GM18517 (cell line): ENCODE measurements around the gene MYOM1.
A peak's percentile ranks its signal among the peaks of the same experiment; 100 is the strongest.

Experiments
- ATAC-seq: cut with Tn5 transposase; IDR thresholded peaks from one replicate; pipeline ENCODE4 v1.9.1; 2021; ENCODE audit warnings: mild to moderate bottlenecking, moderate library complexity; ENCODE audit not compliant: unreplicated experiment

Gene MYOM1

DNA sequence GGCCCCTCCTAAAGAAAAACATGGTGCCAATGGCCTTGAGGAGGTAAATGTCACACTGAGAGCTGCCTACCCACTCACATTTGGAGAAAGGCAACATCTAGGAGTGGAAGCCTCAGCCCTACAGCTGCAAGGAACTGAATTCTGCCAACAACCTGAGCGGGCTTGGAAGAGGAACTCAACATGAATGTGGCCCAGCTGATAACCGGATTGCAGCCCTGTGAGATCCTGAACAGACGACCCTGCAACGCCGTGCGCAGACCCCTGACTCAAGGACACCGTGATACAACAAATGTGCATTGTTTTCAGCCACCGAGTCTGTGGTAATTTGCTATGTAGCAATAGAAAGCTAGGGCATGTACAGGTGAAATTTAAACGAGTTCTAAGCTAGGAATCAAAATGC lies 99.4 kb downstream of the MYOM1 start:
- no peak for ATAC-seq

DNA sequence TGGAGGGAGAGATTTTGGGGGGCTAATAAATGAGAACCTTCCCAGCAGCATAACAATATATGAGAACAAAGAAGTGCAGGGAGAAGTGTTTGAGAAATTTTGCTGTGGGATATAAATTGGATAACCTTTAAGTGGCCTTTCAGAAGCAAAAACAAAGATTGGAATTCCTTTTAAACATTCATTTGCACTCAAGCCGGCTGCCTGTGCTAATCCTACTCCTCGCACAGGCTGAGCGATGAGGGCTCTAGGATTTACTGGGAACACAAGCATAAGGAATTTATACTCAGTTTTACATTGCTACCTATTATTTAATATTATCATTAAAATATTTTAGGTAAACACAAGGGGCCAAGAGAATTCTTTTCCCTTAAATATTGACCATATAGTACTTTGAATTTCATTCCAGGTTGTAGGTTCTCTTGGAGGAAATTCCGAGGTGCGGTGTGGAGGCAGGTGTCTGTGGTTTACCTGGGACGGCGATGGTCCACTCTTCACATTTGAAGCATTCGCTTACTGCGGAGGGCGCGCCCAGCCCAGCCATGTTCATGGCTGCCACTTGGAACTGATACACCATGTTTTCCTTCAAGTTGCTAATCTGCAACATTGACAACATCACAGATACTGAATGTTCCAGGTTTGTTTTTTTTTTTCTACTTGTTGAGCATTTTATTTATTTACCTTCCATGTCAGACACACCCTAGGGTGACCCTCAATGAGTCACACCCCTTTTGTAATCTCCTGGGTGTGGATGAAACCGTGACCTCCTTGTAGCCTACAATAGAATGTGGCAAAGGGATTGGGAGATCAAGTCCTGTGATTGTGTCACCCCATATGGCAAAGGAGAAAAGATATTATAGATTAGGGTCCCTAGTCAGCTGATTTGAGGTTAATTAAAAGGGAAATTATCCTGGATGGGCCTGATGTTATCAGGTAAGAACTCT lies 100.1 kb downstream of the MYOM1 start:
- ATAC-seq, result no peak

DNA sequence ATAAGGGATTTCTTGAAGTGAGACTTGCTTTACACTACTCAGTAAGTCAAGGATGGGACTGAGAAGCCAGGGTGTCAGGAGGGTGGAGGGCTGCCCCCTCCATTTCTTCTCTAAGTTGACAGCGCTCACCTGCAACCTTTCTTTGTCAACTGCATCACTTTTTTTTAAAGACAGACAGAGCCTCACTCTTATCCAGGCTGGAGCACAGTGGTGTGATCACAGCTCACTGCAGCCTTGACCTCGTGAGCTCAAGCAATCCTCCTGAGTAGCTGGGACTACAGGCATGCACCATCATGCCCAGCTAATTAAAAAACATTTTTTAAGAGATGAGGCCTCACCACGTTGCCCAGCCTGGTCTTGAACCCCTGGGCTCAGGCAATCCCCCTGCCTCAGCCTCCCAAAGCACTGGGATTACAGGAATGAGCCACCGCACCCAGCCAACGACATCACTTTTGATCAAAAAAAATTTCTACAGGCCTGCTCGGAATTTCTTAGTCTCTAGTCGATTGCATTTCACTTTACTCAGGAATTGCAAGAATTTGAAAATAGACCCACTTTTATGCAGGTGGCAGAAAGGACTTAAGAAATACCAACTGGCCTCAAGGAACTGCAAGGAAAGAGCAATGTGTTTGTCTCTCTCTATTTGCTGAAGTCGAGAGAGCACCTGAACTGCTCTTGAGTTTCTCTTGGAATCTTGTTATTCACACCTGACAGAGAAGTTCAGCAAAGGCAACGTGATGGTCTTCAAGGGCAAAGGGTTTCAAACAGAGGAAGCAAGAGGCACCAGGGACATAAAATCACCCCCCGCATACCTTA lies 101.4 kb downstream of the MYOM1 start:
- no peak for ATAC-seq

DNA sequence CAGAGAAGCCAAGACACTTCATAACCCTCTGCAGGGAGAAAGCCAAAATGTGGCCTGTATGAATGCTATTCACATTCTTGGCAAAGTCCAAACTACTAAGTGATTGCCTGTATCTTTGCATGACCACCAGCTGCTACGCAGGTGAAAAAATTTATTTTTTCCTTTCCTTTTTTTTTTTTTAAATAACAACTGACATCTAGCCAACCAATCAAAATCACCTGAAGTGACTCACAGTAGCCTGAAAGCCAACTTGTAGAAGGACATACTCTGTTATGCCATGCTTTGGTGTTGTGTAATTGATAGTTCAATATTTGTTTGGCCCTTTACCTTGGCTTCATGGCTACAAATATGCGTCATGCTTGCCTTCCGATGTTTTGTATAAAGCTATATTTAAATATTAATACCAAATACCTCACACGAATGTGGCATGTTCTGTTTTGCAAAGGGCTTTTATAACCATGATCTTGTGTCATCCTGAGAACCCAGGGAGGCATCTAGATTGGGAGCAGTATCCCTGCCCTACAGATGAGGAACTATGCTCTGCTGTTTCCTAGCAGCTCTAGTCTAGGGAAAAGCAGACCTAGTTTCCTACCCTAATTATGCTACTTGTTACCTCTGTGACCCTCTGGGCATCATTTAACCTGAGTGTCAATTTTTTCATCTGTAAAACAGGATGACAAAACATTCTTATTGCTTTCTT lies 102.1 kb downstream of the MYOM1 start:
- ATAC-seq, result no peak

DNA sequence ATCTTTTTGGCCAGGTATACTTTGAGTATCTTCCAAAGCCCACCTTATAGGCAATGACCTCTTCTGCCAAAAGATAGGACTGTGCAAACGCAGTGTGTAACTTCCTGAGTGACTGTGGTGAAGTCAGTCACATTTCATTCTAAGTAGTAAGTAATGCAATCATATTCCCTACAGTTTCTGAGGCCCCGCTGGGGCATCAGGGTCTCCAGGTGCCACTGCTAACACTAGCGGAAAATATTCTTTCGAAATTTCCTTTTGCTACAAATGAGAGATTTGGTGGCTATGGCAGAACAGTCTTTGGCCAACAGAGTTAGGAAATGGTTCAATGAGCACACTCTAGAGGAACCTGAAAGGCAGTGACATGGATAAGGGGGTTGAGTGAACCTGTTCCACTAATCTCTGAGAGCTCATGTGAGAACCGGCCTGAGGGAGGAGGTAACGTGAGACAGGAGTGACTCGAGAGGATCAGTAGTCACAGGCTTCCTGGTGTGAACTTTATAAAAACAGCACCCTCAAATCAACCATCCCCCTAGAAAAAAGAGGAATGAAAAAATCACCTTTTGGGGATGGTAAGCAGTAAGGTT lies 104.2 kb downstream of the MYOM1 start:
- ATAC-seq, result no peak

DNA sequence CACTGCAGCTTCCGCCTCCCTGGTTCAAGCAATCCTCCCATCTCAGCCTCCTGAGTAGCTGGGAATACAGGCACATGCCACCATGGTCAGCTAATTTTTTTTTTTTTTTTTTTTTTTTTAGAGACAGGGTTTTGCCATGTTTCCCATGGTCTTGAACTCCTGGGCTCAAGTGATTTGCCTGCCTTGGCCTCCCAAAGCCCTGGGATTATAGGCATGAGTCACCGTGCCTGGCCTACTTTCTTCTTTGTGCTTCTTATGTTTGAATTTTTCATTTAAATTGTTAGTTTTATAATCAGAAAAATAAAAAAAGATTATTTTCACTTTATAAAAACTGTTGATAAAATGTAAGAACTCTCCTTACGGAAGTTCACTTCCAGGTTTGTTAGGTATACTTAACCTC lies 105.3 kb downstream of the MYOM1 start:
- ATAC-seq, result no peak

DNA sequence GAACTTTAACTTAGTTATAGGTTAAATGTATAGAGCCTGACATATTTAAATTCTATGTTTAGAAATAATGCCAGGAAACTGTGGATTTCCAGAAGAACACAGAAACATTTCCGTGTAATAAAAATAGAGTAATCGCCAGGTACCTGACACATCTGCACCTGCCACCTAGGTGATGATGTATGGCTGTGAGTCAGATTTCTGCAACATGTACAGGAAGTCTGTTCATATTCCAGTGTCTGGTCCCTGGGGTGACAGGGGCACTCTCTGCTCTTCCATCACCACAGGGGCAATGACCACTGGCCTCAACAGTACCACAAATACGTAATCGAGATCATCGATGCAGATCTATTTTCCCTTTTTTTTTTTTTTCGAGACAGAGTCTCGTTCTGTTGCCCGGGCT lies 105.7 kb downstream of the MYOM1 start:
- no peak for ATAC-seq

DNA sequence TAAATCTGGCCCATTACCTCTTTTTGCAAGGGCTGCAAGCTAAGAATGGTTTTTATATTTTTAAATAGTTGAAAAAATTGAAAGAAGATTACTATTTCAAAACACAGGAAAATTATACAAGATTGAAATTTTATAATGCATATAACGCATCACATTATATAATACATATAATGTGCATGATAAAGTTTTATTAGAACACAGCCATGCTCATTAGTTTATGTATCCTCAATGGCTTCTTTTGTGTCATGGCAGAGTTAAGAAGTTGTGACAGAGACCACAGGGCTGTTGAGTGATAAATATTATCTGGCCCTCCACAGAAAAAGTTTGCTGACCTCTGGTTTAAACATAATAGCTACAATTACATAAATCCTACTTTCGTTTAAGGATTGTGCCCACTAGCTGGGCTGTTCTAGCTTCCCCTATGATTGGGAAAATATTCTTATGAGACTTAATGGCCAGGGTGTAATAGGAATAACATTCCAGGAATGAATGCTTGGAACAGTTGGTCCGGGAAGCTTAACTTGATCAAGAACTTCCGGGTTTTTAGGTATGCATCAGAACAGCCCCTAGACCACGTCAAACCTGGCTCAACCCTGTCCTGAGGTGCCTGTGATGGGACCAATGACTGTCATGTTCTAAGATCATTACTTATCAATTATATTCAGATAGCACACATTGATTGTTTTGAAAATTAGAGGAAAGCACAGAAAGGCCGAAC lies 108.1 kb downstream of the MYOM1 start:
- no peak for ATAC-seq

DNA sequence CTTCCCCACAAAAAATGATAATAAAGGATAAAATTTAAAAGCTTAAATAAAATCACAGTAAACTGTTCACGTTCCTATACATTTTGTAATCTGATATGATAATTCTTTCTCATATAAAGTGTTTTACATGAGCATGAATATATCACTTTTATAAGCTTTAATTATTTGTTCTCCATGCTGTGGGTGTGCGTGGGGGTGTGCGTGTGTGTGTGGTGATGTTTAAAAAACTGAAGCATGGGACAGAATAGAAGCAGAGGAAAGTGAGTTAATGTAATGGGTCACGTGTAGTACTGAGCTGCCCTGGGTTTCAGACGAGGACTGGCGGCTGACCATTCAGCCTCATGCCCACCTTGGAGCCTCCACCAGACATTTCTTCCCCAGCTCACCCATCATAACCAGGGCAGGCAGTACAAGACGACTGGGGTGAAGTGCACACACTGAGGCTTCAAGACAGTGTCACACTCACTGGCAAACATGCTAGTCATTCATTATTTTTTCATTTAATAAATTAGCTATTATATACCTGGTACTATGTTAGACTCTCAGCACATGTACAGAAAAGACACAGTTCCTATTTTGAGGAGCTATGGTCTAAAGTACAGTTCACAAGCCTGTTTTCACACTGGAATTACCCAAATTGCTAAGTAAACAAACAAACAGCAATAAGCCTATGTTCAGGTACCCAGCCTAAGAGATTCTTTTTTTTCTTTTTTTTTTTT lies 109.6 kb downstream of the MYOM1 start:
- peak; percentile 60 for ATAC-seq

DNA sequence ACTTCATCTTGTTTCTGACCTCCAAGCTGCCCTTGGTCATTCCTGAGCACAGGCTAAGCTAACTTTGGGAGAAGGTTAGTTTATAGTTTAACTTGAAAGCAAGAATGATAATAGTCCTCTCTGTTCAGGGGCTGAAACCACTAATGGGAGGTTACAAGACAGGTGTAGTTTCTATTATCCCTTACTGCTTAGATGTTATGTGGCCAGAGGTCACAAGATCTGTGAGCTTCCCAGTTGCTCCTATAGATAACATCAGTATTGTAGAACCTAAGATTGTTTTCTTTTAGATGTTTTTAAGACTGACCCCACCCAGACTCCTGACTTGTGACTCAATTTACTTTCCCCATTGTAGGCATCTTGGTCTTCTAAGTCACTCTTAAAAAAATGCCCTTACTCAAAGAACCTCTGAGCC lies 112.0 kb downstream of the MYOM1 start:
- ATAC-seq, result no peak

DNA sequence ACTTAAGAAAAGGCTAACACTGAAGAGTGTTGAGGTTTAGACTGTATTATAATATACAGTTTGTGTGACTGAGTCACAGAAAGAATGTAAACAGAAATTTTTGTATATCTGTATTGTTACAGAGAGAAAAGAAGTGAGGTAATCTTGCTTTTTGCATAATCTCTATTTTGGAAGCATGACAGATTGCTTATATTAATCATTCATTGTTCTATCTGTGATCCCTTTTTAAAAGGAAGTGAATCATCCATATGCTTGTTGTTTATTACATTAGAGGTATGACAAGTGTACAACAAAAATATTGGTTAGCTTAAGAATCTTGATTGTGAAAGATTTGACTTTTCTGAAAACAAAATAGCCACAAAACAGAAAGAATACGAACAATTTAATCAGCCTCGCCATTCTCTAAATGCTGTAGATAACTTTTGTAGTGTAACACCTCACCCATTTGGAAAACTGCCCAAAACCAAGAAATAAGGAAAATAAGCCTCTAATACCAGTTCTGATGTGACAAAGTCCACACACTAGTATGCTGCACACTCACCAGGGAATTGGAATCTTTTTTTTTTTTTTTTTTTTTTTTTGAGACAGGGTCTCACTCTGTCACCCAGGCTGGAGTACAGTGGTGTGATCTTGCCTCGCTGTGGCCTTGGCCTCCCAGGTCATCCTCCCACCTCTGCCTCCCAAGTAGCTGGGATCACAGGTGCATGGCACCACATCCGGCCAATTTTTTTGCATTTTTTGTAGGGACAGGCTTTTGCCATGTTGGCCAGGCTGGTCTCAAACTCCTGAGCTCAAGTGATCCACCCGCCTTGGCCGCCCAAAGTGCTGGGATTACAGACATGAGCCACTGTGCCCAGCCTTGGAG lies 115.3 kb downstream of the MYOM1 start:
- ATAC-seq, result no peak

DNA sequence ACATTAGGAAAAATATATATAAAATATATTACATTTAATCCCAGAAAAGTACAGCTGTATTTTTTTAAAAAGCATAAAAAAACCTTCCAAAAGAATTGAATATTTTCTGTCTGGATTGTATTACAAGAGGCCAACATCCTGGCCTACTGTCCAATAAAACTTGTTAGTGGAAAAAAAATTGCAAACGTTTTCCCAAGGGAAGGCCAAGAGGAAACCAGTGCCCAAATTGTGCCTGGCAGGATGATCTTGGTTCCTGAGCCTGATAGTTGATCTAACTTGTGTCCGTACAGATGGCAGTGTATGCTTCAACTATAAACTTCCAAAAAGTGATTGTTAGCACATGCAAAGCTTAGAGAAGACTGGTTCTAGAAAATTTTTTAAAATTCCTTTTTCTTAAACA lies 116.2 kb downstream of the MYOM1 start:
- no peak for ATAC-seq

DNA sequence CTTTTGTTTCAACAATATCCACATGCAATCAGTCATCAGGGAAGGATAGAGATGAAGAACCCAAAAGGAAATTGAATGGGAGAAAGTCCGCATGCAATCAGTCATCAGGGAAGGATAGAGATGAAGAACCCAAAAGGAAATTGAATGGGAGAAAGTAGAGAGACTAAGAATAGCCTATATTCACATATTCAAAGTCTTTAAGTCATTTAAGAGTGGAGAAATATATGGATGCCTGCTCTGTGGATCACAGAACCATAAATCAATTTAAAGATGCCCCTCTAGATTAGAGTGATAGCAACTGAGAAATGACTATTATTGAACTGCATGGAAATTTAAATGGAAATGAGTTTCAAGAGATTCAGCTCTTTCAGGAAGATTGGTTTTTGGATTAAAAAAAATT lies 116.8 kb downstream of the MYOM1 start:
- no peak for ATAC-seq

DNA sequence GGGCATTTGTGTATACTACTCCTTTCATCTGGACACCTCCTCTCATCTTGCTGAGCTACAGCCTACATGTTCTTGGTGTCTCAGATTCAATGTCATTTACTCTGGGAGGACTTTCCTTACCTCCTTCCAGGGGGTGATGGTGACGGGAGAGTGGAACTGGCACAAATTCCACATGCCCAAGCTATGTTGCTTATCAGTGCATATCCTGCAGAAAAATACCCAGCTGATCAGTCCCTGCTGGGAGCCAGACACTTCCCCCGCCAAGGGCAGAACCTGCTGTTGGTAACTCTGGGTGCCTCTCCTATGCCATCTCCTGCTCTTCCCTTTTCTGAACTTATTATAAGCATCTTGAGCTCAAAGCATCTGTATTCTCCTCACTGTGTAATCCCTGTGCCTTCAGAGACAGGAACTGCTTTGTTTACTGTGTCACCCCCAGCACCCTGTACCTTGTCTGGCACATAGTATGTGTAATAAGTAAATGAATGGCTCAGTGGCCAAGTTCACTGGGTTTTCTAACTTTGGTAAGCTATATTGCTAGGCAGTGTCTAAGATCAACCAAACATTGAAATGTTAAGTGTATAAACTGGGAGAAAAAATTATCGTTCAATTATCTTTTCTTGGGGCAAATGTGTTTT lies 119.2 kb downstream of the MYOM1 start:
- ATAC-seq, result no peak

DNA sequence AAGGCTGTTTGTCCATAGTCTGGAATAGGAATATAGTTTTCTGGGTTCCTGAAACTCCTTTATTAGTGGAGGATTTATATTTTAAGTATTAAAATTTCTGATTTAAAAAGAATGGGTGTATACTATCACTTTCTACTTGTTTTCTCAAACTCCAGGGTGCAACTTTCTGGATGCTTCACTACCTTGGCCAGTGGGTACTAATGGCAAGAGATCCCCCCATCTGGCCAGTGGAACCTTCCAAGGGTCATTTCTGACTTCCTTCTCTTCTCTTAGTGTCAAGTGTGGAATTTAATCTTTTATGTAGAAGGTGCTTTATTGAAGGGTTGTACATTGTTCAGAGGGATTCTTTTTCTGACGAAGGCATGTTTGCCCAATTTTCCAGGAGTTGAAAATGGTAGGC lies 120.4 kb downstream of the MYOM1 start:
- ATAC-seq, result no peak

DNA sequence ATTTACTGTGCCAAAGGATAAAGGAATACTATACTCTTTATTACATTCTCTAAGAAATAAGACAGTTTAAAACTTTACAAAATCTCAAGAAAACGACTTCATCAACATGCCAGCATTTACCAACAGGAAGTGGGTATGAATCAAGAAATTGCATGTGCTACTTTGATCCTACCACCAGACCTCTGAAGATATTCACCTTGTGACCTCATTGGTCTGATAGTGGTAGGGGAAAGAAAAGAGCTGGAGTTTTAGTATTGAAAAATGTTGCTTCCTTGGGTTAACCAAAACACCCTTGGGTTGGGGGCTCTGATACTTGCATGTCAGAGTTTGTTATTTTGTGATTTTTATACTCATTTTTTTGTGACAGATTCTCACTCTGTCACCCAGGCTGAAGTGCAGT lies 122.7 kb downstream of the MYOM1 start:
- ATAC-seq, result no peak

DNA sequence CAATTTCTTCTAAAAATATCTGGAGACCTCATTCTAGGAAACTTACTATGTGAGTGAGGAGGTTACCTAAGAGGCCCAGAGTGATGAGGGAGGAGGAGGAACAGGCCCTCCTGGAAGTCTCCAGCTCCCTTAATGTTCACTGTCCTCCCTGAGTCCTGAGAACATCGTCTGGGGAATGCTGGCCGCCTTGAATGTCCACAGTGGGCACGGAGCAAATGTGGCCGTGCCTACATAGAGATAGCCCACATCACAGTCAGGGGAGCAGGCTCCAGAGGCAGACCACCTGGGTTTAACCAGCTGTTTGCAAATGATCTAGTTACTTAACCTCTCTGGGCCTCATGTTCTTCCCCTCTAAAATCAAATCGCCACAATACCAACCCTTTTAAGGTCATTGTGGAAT lies 123.8 kb downstream of the MYOM1 start:
- no peak for ATAC-seq

DNA sequence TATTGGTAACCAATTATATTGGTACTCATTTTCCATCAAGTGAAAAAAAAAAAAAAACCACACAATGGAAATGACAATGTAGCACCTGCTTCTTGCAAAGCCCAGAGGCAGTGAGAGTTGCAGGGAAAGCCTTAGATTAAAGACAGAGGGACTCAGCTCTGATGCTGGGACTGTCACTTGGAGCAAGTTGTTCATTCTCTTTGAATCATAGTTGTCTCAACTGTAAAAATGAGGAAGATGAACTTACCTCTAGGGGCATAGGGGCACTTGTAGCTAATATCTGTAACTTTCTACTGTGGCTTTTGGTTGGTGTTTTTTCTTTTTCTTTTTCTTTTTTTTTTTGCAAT lies 125.5 kb downstream of the MYOM1 start:
- ATAC-seq, result no peak
